HK-2 (cell line): ENCODE data around the gene ABCC1.
"Not testable (repeated sequence)": the region's sequence is repeated elsewhere in the genome, so short reads cannot be mapped to it uniquely, and the experiment has no call there.

Experiments
- DNase-seq: peaks from one replicate; pipeline ENCODE4 v3.0.0-alpha.2; 2018; ENCODE audit not compliant: unreplicated experiment

ABCC1 gene

DNA sequence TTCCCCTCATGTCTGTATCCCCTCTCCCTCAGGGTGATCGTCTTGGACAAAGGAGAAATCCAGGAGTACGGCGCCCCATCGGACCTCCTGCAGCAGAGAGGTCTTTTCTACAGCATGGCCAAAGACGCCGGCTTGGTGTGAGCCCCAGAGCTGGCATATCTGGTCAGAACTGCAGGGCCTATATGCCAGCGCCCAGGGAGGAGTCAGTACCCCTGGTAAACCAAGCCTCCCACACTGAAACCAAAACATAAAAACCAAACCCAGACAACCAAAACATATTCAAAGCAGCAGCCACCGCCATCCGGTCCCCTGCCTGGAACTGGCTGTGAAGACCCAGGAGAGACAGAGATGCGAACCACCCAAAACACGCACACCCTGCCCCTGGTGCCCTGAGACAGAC, 191.7 kb downstream of the ABCC1 start:
- no peak for DNase-seq

DNA sequence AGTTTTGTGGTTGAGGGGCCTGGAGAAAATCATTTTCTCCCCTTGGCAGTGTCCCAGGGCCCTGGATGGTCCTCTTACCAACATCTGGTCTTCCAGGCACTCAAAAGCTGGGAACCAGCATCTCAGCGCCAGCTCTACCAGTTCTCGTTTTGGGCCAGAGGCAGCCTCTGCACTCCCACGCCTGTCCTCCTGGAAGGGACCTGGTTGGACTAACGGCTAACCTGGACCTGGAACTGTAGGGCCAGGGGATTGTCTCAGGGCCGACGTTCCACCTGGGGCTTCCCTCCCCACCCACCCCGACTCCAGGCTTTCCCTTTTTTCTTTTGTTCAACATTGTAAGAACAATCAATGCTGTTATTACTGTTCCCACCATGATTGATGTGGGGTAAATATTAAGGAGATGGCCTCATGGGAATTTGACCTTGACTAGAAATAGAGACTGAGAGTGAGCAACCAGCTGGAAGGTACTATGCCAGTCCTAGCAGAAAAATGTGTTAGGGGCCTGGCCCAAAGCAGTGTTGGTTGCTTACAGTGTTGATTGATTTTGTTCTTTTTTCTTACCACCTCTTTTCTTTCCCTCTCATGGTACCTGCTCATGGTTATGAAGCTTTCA, 192.5 kb downstream of the ABCC1 start:
- no peak for DNase-seq

DNA sequence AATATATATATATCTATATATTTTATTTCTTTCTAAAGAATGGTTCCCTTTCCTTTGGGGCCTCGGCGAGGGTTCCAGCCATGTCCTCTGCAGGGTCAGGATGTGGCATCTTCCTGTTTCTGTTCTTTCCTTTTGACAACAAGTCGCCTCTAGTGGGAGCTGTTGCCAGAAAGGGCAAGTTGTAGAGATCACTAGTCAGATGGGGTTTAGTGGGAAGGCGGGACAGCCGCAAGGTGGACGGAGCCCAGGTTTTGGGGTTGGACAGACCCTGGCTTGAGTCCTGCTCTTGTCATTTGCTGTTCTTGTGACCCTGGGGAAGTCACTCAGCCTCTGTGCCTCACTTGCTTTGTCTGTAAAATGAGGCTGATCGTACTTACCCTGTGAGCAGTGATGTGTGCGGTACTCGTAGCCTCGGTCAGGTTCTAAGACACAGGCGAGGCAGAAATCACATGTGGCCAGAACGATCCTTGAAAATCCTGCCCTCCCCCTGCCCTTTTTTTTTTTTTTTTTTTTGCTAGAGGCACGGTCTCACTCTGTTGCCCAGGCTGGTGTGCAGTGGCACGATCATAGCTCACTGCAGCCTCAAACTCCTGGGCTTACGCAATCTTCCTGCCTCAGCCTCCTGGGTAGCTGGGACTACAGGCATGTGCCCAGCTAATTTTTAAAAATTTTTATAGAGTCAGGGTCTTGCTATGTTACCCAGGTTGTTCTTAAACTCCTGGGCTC, 193.8 kb downstream of the ABCC1 start:
- DNase-seq, result peak; percentile 55

DNA sequence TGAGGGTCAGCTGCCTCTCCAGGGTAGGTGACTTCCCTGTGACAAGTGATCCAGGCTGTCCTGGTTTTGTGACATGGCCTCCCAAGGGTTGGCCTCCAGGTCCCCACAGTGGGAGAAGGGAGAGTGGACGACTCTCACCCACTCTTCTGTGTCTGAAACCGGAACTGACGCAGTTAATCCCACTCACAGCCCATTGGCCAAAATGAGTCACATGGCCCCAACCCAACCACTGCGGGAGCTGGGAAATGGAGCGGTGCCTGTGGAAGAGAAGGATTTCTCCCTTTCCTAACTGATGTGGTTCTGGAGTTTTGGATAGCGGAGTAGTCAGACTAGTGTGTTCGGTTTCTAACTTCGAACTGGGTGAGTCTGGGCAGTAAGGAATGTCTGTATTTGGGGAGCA, 194.5 kb downstream of the ABCC1 start:
- peak; percentile 62 for DNase-seq

DNA sequence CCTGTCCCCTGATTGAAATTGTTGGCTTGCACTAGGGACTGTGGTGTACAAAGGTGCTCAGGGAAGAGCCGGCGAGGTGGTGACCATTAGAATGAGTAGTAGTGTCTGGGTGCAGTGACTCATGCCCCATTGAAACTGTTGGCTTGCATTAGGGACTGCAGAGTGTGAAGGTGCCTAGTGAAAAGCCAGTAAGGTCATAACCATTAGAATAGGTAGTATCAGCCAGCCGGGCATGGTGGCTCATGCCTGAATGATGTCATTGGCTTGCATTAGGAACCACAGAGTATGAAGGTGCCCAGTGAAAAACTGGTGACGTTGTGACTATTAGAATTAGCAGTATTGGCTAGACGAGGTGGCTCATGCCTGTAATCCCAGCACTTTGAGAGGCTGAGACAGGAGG, 195.0 kb downstream of the ABCC1 start:
- DNase-seq, result peak; percentile 71

DNA sequence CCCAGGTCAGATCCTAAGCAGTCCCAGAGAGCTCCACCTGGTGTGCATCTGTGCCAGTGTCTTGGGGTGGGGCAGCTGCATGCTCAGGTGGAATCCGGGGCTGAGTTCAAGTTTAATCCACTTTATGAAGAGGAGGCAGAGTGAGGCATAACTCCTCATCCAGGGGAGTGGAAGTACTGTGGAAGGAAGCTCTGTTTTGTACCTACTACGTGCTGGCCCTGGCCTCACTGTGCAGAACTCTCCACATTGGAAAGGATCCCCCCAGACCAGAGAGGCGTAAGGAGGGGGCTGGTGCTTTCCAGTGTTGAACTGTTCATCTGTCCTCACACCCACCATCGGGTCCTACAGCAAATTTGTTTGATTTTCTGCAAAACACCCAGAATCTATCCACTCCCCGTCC, 195.9 kb downstream of the ABCC1 start:
- DNase-seq, result no peak

DNA sequence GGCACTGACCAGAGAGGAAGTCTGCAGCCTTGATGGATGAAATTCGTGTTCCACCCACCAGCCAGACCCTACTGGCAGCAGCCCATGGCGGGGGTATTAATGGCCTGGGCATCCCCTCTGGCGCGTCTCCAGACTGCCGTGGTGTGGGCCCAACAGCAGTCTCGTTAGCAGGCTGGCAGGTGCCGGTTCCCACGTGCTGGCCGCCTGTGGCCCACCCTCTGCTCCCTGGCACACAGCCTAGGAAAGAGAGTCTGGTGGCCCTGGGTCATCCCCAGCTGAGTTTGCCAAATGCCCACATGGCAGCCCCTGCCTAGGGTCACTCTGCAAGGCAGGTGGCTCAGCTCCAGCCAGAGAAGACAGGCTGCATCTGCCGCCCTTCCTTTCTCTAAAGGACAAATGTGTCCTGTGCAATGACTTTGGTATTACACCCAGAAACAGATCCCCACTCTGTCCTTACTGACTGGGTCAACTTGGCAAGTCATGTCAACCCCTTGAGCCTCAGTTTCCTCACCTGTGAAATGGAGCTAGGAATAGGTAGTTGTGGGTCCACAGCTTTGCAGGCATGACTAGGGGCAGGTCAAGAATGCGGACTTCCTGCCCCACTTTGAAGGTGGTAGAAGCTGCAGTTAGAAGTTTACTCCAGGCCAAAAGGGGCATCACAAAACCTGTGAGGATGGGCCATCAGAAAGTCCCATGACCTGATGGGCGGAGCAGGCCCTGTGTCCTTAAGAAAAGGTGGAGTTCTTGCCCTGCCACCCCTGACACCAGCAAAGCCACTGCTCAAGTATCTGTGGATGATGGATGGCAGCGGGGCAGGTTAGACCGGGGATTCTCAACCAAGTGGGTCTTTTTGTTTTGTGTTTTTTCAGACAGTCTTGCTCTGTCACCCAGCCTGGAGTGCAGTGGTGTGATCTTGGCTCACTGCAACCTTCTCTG, 197.2 kb downstream of the ABCC1 start:
- no peak for DNase-seq

DNA sequence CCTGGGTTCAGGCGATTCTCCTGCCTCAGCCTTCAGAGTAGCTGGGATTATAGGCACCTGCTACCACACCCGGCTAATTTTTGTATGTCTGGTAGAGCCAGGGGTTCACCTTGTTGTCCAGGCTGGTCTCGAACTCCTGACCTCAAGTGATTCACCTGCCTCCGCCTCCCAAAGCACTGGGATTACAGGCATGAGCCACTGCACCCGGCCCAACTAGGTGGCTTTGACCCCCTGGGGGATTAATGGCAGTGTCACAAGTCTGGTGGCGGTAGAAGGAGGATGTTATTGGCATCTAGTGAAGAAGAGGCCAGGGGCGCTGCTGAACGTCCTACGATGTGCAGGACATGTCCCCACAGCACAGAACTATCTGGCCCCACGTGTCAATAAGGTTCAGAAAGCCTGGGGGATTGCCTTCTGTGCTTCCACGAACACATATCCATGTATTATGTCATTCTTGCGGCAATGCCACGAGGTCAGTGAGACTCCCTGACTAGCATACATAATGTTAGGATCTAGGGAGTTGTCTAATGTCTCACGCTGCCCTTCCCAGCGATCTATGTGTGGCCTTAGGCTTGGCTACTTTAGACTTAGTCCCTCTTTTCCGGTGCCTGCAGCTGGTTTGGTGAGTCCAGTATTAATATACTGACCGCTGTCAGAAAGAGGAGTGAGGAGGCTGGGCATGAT, 198.0 kb downstream of the ABCC1 start:
- DNase-seq, result no peak

DNA sequence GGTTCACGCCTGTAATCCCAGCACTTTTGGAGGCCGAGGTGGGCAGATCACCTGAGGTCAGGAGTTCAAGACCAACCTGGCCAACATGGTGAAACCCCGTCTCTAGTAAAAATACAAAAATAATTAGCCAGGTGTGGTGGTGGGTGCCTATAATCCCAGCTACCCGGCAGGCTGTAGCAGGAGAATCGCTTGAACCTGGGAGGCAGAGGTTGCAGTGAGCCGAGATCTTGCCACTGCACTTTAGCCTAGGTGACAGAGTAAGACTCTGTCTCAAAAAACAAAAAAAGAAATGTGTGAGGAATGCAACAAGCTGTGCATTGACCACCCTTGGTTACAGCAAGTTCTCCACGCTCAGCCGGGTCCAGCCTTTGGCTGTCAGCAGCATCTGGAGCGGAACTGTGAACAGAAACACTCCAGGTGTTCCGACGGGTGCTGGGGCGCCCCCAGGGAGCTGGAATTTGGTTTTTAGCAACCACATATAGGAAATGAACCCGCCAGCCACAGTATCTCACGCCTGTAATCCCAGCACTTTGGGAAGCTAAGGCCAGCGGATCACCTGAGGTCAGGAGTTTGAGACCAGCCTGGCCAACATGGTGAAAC, 198.7 kb downstream of the ABCC1 start:
- DNase-seq, result peak; percentile 21

DNA sequence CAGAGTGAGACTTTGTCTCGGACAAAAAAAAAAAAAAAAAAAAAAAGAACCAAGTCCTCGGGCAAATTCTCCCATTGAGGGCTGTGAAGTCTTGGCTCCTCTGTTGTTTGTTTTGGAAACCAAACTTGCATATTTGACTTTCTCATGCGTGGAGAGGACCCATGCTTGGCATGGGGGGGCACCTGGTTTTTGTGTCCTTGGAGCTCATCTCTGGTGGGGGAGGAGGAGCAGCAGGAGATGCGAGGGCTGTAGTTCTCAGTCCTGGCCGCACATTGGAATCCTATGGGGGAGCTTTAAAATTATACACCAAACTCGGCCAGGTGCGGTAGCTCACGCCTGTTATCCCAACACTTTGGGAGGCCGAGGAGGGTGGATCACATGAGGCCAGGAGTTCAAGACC, 199.3 kb downstream of the ABCC1 start:
- peak; percentile 25 for DNase-seq

DNA sequence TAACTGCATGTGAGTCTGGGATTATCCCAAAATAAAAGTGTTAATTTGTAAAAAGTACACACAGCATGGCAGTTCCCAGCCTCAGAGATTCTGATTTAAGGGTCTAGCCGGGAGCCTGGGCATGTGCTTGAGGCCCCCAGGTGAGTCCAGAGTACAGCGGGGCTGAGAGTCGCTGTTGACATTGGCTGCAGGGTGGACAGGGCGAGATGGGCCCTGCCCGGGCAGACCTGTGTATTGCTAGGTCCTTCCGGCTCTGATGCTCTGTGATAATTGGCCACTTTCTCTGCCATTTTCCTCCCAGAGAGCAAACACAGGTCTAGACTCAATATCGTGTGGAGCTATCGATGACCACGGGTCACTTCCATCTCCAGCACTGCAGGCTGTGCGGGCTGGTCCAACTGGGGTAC, 200.3 kb downstream of the ABCC1 start:
- no peak for DNase-seq

DNA sequence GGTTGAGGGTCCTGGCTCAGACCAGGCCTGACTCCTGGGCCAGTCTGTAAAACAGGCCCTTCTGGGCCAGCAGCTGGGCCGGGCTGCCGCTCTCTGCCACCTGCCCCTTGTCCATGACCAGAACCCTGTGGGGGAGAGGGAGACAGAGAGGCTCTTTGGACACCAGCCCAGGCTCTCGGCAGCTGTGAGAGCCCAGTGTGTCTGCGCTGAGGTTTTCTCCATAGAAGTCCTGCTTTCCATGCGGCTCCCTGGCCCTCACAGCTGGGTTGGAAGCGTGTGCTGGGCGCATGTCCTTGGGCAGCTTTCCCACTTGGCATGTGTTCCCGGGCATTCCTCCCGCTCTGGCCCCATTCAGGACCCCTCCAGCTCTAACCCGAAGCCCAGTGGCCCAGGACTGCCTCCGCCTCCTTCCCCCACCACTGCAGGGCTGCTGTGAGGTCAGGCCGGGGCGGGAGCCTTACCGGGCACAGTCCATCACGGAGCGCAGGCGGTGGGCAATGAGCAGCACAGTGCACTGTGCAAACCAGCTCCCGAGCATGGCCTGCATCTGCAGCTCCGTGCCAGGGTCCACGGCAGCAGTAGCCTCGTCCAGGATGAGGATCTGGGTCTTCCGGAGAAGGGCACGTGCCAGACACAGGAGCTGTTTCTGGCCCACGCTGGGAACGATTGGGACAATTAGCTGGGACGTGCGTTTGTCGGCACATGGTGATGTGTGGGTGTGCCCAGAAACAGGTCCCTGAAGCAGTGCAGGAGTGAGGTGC, 200.9 kb downstream of the ABCC1 start:
- no peak for DNase-seq

DNA sequence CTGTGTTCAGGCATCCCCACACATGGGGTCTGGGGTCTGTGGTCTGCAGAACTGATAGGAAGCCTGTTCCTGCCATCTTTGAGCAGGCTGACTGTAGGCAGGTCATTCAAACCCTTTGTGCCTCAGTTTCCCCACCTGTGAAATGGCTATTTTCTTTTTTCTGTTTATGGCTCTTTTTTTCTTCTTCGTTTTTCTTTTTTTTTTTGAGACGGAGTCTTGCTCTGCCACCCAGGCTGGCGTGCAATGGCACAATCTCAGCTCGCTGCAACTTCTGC, 201.4 kb downstream of the ABCC1 start:
- no peak for DNase-seq

DNA sequence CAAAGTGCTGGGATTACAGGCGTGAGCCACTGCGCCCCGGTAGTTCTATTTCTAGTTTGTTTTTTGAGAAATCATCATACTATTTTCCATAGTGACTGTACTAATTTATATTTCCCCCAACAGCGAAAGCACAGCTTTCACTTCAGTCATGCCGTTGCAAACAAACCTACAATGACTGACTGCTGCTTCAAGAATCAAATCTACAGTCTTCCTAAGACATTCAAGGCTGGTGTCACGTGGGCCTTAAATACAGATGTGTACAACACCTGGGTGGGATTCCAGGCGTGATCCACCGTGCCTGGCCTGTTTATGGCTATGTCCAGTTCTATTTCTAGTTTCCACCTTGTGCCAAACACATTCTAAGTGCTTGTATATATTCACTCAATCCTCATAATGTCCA, 201.9 kb downstream of the ABCC1 start:
- DNase-seq, result no peak

DNA sequence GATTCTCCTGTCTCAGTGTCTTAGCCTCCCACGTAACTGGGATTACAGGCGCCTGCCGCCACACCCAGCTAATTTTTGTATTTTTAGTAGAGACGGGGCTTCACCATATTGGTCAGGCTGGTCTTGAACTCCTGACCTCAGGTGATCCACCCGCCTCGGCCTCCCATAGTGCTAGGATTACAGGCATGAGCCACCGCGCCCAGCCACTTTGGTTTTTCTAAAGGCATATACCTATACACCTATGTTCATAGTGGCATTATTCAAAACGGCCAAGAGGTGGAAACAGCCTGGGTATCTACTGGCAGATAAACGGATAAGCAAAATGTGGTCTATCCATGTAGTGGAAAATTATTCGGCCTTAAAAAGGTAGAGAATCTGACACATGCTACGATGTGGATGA, 203.6 kb downstream of the ABCC1 start:
- not testable (repeated sequence) for DNase-seq

DNA sequence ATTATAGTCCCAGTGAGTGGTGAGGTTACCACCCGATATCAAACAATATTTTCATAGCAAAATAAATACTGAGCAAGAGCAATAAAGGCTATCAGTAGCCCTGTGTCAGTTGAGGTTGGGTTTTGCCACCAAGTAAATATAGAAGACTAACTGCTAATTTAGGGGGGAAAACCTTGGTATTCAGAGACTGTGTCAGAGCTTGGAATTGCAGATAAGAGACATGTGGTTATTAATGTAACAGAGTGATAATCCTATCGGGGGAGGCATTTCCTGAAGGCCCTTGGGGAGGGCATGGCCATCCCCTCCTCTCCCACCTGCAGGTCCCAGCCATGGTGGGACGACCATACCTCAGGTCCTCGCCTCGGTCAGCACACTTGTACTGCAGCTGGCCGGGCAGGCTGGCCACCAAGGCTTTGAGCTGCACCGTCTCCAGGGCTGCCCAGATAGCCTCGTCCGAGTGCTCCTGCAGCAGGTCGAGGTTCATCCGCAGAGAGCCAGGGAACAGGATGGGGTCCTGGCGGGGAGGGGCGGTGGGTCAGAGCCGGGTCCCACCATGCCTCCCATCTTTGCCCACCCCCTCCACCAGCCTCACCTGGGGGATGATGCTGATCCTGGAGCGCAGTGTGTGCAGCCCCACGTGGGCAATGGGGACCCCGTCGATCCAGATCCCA, 205.0 kb downstream of the ABCC1 start:
- DNase-seq, result no peak

DNA sequence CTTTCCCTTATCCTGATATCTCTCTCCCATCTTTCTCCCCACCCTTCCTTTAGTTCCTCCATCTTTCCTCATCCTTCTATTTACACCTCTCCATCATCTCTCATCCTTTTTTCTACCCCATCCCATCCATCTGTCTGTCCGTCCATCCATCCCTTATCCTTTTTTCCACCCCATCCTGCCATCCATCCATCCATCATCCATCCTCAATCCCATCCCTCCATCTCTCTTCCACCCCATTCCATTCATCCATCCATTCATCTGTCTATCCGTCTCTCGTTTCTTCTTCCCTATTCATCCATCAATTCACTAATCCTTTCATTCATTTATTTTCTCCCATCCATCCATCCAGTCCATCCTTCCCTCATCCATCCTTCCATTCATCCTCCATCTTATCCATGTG, 205.8 kb downstream of the ABCC1 start:
- no peak for DNase-seq

DNA sequence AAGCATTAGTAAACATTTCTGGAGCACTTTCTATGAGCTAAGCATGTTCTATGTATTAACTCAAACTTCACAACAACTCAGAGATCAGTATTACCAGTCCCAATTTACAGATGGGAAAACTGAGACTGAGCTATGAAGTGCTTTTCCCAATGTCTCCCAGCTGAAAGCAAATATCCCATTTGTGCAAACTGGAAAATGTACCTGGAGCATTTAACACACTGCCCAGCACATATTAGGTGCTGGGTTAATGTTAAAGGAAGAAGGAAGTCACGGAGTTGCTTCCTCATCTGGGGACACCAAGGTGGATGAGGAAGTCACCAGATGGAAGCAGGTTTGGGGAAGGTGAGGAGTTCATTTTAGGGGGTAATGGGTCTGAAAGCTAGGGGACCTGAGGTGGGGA, 207.8 kb downstream of the ABCC1 start:
- DNase-seq, result no peak

DNA sequence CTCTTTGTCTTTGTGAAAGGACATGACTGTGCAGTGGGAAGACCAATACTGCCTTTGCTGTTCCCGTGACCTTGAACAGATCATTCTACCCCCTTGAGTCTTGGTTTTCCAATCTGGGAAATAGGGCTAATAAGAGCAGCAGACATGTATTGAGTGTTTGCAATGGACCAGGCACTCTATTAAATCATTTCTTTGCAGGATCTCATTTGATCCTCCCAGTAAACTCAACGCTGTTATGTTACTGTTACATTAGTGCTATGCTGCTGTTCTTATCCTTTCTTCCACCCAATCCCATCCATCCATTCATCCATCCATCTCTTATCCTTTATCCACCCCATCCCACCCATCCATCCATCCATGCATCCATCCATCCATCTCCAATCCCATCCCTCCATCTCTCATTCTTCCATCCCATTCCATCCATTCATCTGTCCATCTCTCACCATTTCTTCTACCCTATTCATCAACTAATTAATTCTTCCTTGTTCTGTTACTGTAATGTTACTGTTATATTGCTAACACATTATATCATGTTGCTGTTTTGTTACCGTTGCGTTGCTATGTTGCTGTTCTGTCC, 208.8 kb downstream of the ABCC1 start:
- no peak for DNase-seq

DNA sequence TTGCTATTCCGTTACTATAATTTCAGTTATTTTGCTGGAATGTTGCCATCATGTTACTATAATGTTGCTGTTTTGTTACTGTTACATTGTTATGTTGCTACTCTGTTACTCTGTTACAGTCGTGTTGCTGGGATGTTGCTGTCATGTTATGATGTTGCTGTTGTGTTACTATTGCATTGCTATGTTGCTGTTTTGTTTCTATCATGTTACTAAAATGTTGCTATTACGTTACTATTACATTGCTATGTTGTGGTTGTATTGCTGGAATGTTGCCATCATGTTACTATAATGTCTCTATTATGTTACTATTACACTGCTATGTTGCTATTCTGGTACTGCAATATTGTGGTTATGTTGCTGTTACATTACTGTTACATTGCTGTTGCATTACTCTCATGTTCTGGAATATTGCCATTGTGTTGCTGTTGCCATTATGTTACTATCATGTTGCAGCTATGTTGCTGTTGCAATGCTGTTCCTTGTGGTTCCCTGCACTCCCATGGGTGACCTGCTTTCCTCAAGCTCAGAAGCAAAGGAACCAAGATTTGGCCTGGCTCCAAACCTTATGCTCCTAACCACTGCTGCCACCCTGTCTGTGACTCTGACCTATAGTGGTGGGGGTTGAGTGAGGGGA, 209.4 kb downstream of the ABCC1 start:
- DNase-seq, result no peak
